Small intestine (tissue), 7 donors: ENCODE results near the gene SMAD5. TPM values are rescaled to one million over a fixed set of nuclear protein-coding genes. Genes with fewer than 3 reads are reported as not detected.

Experiments used
- DNase-seq, 2 donors: peaks; one replicate each; pipeline versions ENCODE4 v3.0.0 to v3.0.0-alpha.2; 2013
- FAIRE-seq: peaks from 2 replicates; lab custom pipeline; 2012; peaks lifted over from hg19 to GRCh38; lab: Jason Lieb, UNC
- H3K27ac ChIP-seq, 3 donors: one replicate each; pipeline ENCODE4 v1.5.1; 2013; ENCODE audit warnings: low read length in 2 of 3, mild to moderate bottlenecking in 2 of 3, control low read depth in 1 of 3, inconsistent platforms in 1 of 3, low read depth in 1 of 3, moderate library complexity in 1 of 3
- H3K27me3 ChIP-seq, 3 donors: one replicate each; pipeline ENCODE4 v1.6.1; 2013; ENCODE audit warnings: low read length in 3 of 3, inconsistent platforms in 1 of 3; ENCODE audit not compliant: control insufficient read depth in 3 of 3, insufficient read depth in 3 of 3
- H3K36me3 ChIP-seq, 3 donors: one replicate each; pipeline ENCODE4 v1.6.1; 2013; ENCODE audit warnings: low read length in 3 of 3, inconsistent platforms in 1 of 3, low read depth in 1 of 3, mild to moderate bottlenecking in 1 of 3, moderate library complexity in 1 of 3; ENCODE audit not compliant: control insufficient read depth in 3 of 3, insufficient read depth in 2 of 3
- H3K4me1 ChIP-seq, 3 donors: one replicate each; pipeline ENCODE4 v1.6.1; 2013; ENCODE audit warnings: low read length in 2 of 3, inconsistent platforms in 1 of 3, low read depth in 1 of 3, mild to moderate bottlenecking in 1 of 3, moderate library complexity in 1 of 3; ENCODE audit not compliant: control insufficient read depth in 3 of 3, insufficient read depth in 2 of 3
- H3K4me3 ChIP-seq, 3 donors: one replicate each; pipeline ENCODE4 v1.5.1; 2013; ENCODE audit warnings: low read length in 3 of 3, control low read depth in 1 of 3, inconsistent platforms in 1 of 3, low read depth in 1 of 3, mild to moderate bottlenecking in 1 of 3, moderate library complexity in 1 of 3
- H3K9me3 ChIP-seq, 2 donors: one replicate each; pipeline ENCODE4 v1.6.1; 2013; ENCODE audit warnings: low read depth in 1 of 2, low read length in 1 of 2; ENCODE audit not compliant: control insufficient read depth in 2 of 2, insufficient read depth in 1 of 2
- WGBS, 3 donors: extraction: QIAGEN DNeasy Blood & Tissue Kit; methylation state at CpG; one replicate each; pipeline ENCODE4 v1.1.7; 2013; 5-methylcytosine and 5-hydroxymethylcytosine counted together
- polyA plus RNA-seq, 4 donors: library from polyadenylated mRNA; stranded (reverse) in 3 of 4; unstranded in 1 of 4; fragments of 200-250 nt in 3 of 4; fragments of 120-200 nt in 1 of 4; gene quantifications; one replicate each; pipeline versions ENCODE4 v1.2.1 to v1.2.3, GENCODE V29; 2013
- donor health status: healthy with polysubstance abuse.
- donor health status: control.
- donor health status: control.
- donor health status: Bipolar disorder and iron deficiency.
- donor health status: healthy.

The SMAD5 gene
- polyA plus RNA-seq, 4 donors: 3.4 to 35.6 (median 9.1) TPM

DNA sequence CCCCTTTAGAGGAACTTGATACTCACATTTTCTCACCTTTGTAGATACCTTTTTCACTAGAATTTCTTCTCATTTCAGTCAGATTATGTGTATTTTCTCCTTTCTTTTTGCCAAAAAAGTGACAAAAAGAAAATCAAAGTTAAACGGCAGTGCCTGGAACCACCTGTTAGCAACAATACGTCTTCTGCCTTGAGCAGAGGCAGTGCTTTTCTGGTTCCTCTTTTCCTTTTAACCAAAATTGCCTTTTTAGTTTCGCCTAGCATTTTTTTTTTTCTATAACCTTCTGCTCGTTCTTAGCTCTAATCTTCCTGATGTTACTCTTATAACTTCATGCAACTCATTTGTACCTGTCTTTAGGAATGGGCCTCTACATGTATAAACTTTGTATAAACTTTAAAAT is 34.3 kb downstream of the SMAD5 start:
- 76 to 89% (median 88%) methylated on average over 4 of the region's 4 CpGs for WGBS, 3 donors
- Histone ChIP-seq H3K27me3 (no peaks in the 10 kb centered on the region), H3K9me3 (no peaks in the 10 kb centered on the region), H3K4me3 (no peak overlapping the region), H3K36me3 (peaks cover 0 to 17% (median 8%) of the 10 kb centered on the region in 3 donors), H3K27ac (no peak overlapping the region), H3K4me1 (no peaks in the 10 kb centered on the region)
- FAIRE-seq (no peak), DNase-seq (no peak)

DNA sequence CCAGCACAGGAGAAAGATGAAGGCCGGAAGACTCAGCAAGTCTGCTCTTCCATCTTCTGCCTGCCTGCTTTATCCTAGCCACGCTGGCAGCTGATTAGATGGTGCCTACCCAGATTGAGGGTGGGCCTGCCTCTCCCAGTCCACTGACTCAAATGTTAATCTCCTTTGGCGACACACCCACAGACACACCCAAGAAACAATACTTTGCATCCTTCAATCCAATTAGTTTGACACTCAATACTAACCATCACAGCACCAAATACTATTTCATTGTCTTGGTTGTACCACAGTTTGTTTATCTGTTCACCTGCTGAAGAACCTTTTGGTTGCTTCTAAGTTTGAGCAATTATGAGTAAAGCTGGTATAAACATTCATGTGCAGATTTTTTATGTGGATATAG is 36.6 kb downstream of the SMAD5 start:
- no peak overlapping the region for H3K27ac ChIP-seq
- H3K4me1 ChIP-seq: no peaks in the 10 kb centered on the region
- no peak for FAIRE-seq
- no peaks in the 10 kb centered on the region for H3K27me3 ChIP-seq
- WGBS, 3 donors: 81 to 96% (median 96%) methylated on average over 3 of the region's 3 CpGs
- no peak overlapping the region for H3K4me3 ChIP-seq
- no peaks in the 10 kb centered on the region for H3K9me3 ChIP-seq
- H3K36me3 ChIP-seq: peaks cover 0 to 11% (median 10%) of the 10 kb centered on the region in 3 donors
- no peak for DNase-seq

DNA sequence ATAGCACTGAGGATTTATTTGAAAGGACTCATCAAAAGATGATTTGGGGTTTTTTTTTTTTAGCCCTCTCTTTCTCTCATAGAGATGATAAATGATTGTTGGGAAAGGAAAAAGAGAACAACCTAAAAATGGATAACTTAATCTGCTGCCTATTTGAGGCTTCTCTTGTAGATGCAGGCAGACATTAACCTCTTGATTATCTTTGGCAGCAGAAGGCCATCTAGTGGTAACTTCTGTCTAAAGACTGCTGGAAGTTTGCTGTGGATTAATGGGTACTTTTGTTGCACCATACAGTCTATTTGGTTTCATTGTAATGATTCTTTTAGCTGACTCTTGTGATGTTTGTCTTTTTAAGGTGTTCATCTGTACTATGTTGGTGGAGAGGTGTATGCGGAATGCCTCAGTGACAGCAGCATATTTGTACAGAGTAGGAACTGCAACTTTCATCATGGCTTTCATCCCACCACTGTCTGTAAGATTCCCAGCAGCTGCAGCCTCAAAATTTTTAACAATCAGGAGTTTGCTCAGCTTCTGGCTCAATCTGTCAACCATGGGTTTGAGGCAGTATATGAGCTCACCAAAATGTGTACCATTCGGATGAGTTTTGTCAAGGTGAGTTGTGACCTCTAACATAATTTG is 41.5 kb downstream of the SMAD5 start:
- DNase-seq (peak; percentile 63 to 65), FAIRE-seq (no peak)
- Histone ChIP-seq H3K27me3 (no peaks in the 10 kb centered on the region), H3K27ac (no peak overlapping the region), H3K36me3 (peaks cover 2 to 16% (median 6%) of the 10 kb centered on the region in 3 donors), H3K4me3 (no peak overlapping the region), H3K9me3 (no peaks in the 10 kb centered on the region), H3K4me1 (no peaks in the 10 kb centered on the region)
- WGBS, 3 donors: 86 to 97% (median 92%) methylated on average over 2 of the region's 2 CpGs

DNA sequence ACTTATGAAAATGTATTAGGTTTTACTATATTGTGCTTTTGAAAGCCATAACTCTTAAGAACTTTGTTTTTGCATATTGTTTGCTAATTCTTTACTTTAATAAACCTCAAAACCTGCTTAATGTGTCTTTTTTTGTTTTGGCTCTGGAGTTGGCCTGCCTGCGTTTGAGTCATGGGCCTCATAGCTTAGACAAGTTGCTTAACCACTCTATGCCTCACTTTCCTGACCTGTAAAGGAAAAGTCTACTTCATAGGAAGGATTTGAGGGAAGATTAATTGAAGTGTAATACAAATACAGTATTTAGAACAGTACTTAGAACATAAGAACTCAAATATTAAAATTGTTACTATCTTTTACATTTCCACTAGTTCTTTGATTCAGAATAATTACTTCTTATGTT is 50.0 kb downstream of the SMAD5 start:
- no peak for FAIRE-seq
- Histone ChIP-seq H3K27ac (no peak overlapping the region), H3K9me3 (no peaks in the 10 kb centered on the region), H3K4me1 (peaks cover 0 to 19% (median 2%) of the 10 kb centered on the region in 3 donors), H3K27me3 (no peaks in the 10 kb centered on the region), H3K4me3 (no peak overlapping the region), H3K36me3 (peaks cover 0 to 7% (median 3%) of the 10 kb centered on the region in 3 donors)
- 85 to 88% (median 88%) methylated on average over 1 of the region's 1 CpG for WGBS, 3 donors
- no peak for DNase-seq

DNA sequence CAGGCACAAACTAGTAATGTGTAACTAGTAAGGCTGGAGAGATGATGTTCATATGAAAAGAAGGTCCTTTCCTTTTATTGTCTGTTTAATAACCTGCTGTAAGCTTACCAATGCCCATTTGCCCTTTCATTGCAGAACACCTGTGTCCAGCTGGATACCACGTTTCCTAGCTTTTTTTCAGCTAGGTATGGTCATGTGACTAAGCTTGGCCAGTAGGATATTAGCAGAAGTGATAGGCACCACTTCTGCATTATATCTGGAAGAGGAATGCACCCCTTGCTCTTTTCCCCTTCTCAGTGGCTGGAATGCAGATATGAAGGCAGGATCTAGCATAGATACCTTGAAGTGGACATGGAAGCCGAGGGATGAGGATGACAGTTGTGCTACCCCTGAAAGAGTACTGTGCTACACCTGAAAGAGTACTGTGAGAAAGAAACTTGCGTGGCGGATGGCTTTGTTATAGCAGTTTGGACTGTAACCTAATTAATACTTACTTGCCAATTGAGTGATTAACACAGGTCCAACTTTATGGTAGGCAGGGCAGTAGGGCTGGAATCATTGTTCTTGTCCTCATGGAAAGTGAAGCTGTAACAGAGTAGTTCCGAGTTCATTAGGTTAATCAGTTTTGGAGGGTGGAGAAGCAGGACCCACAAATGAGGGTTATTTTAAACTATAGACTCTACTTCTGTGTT is 53.5 kb downstream of the SMAD5 start:
- Histone ChIP-seq H3K36me3 (peaks cover 0 to 12% (median 2%) of the 10 kb centered on the region in 3 donors), H3K9me3 (no peaks in the 10 kb centered on the region), H3K27ac (peak overlapping the region; percentile 55 to 68 (median 66)), H3K4me1 (peaks cover 0 to 53% (median 14%) of the 10 kb centered on the region in 3 donors), H3K27me3 (peaks cover 0 to 3% (median 0%) of the 10 kb centered on the region in 3 donors), H3K4me3 (no peak overlapping the region)
- WGBS, 3 donors: 20 to 68% (median 41%) methylated on average over 5 of the region's 5 CpGs
- DNase-seq: peak; percentile 57 to 87
- FAIRE-seq: no peak

DNA sequence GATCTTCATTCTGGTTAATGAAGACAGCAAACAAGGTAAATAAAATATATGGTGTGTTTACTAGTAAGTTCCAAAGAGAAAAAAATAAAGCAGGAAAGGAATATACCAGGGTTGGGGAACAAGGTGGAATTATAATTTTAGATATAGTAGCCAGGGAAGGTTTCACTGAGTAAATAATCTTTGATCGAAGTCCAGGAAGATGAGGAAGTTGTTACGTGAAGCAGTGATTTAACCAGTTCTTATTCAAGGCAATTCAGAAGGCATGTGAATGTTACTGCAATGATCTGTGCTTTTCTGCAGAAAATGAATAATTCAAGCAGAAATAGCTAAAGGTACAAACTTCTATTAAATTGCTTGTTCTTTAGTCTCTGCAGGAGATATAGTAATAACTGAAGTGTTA is 54.2 kb downstream of the SMAD5 start:
- no peaks in the 10 kb centered on the region for H3K9me3 ChIP-seq
- H3K27me3 ChIP-seq: peaks cover 0 to 8% (median 3%) of the 10 kb centered on the region in 3 donors
- H3K27ac ChIP-seq: peak overlapping the region in 2 of 3 donors; percentile 55 to 68
- peaks cover 0 to 57% (median 14%) of the 10 kb centered on the region in 3 donors for H3K4me1 ChIP-seq
- H3K36me3 ChIP-seq: peaks cover 0 to 15% (median 0%) of the 10 kb centered on the region in 3 donors
- FAIRE-seq (no peak), DNase-seq (peak; percentile 76 to 84)
- H3K4me3 ChIP-seq: no peak overlapping the region
- WGBS, 3 donors: 10 to 56% (median 35%) methylated on average over 2 of the region's 2 CpGs

DNA sequence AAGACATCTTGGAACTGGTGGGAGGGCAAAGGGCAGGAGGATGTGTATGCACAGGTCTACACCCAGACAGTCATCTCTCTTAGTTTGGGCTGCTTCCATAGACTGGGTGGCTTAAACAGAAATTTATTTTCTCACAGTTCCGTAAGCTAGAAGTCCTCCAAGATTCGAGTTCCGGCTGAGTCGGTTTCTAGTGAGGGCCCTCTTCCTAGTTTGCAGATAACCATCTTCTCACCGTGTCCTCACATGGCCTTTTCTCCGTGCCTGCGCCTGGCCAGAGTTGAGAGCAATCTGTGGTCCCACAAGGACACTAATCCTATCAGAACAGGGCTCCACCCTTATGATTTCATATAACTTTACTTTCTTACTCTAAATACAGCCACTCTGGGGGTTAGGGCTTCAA is 56.2 kb downstream of the SMAD5 start:
- H3K27me3 ChIP-seq: peaks cover 0 to 9% (median 6%) of the 10 kb centered on the region in 3 donors
- H3K9me3 ChIP-seq: no peaks in the 10 kb centered on the region
- FAIRE-seq (no peak), DNase-seq (no peak)
- H3K27ac ChIP-seq: peak overlapping the region in 1 of 3 donors; percentile 90
- WGBS, 3 donors: 77 to 87% (median 84%) methylated on average over 7 of the region's 7 CpGs
- H3K4me3 ChIP-seq: no peak overlapping the region
- peaks cover 0 to 12% (median 0%) of the 10 kb centered on the region in 3 donors for H3K36me3 ChIP-seq
- peaks cover 0 to 64% (median 14%) of the 10 kb centered on the region in 3 donors for H3K4me1 ChIP-seq

DNA sequence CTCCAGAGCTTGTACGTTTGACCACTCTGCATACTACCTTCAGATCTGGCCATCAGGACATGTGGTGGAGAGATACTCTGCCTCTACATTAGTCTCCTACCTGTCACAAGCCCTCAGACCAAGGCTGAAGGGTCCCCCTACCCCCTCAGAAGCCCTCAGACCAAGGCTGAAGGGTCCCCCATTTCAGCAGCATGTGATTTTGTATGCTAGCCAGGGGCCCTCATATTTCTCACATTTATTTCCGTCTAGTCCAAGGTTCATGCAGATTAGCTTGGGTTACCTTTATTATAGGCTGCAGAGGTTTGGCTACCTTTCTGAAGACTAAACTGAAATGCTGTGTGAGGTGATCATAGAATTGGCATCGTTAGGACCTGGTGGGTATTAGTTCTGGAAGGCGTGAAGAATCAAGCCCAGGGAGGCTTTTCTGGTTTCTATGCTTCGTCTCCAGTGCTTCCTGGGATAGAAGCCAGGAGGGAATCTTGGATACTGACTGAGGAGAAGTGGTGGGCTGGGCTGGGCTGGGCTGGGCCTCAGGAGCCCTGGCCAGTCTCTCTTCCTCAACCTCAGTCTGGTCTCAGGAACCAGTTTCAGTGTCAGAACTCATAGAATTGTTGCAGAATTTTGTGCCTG is 57.6 kb downstream of the SMAD5 start:
- Histone ChIP-seq H3K27me3 (peaks cover 0 to 9% (median 8%) of the 10 kb centered on the region in 3 donors), H3K4me3 (peak overlapping the region in 1 of 3 donors; percentile 82), H3K27ac (peak overlapping the region; percentile 27 to 90 (median 62)), H3K4me1 (peaks cover 0 to 71% (median 14%) of the 10 kb centered on the region in 3 donors), H3K9me3 (no peaks in the 10 kb centered on the region), H3K36me3 (peaks cover 0 to 15% (median 0%) of the 10 kb centered on the region in 3 donors)
- DNase-seq: peak; percentile 84 to 87
- WGBS, 3 donors: 15 to 37% (median 32%) methylated on average over 5 of the region's 5 CpGs
- FAIRE-seq: no peak
